Erythroblast (primary cell): ENCODE data around the gene RHEB.

Experiments
- GATA1 ChIP-seq: IDR thresholded peaks from 2 replicates; pipeline ENCODE4 v1.6.1; 2011; ENCODE audit warnings: low read depth, mild to moderate bottlenecking, control low read depth, low read length, moderate library complexity
- POLR2A ChIP-seq: IDR thresholded peaks from 2 replicates; pipeline ENCODE4 v1.6.1; 2011; ENCODE audit warnings: mild to moderate bottlenecking, low read length

- TF ChIP-seq POLR2A (no peak), GATA1 (no peak)
These were observed 36.6 kb downstream of the RHEB start for GRCh38 chr7:151482883-151483710.
